Astrocyte of the spinal cord (primary cell): Measurements from ENCODE around the gene KIZ.

ENCODE experiments used
- DNase-seq: peaks from one replicate; pipeline ENCODE4 v3.0.0; 2011; ENCODE audit warnings: low read depth, low spot score
- H3K4me3 ChIP-seq: 2 replicates; pipeline ENCODE4 v1.5.1; 2011; ENCODE audit warnings: low read depth, mild to moderate bottlenecking, low read length, moderate library complexity
- in situ Hi-C: cut with HindIII; loops from 2 replicates; pipeline ENCODE4 v1.10.0; 2017; ENCODE audit warnings: low sequenced_read_pairs
- TF ChIP-seq, protein P1 (sequence below): IDR thresholded peaks from 2 replicates; pipeline ENCODE4 v1.5.1; 2012; ENCODE audit warnings: low read depth, mild to moderate bottlenecking, low read length, inconsistent platforms

The KIZ gene

DNA sequence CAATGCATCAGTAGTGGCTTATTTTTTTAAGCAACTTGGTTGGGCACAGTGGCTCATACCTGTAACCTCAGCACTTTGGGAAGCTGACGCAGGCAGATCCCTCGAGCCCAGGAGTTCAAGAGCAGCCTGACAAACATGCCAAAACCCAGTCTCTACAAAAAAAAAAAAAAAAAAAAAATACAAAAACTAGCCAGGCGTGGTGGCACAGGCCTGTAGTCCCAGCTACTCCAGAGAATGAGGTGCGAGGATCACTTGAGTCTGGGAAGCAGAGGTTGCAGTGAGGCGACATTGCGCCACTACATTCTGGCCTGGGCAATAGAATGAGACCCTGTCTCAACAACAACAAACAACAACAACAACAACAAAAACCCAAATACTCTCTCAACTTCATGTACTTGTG is 132.5 kb downstream of the KIZ start:
- in situ Hi-C loops = no loop called here
- DNase-seq = no peak
- H3K4me3 ChIP-seq = no peak overlapping the region
- TF ChIP-seq, protein P1, sequence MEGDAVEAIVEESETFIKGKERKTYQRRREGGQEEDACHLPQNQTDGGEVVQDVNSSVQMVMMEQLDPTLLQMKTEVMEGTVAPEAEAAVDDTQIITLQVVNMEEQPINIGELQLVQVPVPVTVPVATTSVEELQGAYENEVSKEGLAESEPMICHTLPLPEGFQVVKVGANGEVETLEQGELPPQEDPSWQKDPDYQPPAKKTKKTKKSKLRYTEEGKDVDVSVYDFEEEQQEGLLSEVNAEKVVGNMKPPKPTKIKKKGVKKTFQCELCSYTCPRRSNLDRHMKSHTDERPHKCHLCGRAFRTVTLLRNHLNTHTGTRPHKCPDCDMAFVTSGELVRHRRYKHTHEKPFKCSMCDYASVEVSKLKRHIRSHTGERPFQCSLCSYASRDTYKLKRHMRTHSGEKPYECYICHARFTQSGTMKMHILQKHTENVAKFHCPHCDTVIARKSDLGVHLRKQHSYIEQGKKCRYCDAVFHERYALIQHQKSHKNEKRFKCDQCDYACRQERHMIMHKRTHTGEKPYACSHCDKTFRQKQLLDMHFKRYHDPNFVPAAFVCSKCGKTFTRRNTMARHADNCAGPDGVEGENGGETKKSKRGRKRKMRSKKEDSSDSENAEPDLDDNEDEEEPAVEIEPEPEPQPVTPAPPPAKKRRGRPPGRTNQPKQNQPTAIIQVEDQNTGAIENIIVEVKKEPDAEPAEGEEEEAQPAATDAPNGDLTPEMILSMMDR = no peak

DNA sequence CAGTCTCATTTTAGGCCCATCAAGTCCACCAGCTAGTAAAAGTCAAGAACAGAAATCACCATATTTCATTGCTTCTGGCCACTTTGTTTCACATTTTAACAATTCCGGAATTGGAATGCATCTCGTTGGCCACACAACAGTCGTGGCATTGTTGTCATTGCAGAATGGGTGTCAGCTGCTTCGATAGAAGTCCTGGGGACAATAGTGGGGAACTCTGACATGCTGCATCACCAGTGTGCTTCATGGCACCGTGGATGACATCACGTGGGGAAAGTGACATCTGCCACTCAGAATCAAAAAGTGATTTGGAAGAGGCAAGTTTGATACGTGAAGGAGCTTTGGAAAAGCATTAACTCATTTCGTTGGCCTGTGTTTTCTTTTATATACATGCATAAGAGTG is 133.5 kb downstream of the KIZ start:
- H3K4me3 ChIP-seq = no peak overlapping the region
- in situ Hi-C loops = no loop called here
- TF ChIP-seq, protein P1 = no peak

DNA sequence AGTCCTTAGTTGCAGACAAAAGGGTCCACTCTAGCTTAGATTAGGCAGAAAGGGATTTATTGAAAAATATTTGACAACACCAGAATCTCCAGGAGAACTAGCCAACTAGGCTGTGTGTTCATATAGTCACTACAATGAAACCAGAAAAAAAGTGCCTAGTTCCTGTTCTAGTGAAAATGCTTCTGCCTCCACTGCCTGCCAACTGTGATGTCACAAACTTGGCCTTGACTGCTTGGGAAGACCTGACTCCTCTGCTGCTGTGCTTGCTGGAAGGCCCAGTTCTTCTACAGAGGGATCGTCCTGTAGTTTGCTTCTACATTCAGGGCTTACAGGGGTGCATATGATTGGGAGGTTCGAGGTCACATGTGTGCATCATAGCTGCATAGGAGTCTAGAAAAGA is 136.9 kb downstream of the KIZ start:
- no peak for DNase-seq
- in situ Hi-C loops = no loop called here
- H3K4me3 ChIP-seq = no peak overlapping the region
- TF ChIP-seq, protein P1 = no peak

More for the DNA sequence above, 133.5 kb downstream of the KIZ start:
- no peak for DNase-seq

GRCh38 chr20:21265261-21266190 is 139.6 kb downstream of the KIZ start:
- H3K4me3 ChIP-seq = no peak overlapping the region
- TF ChIP-seq, protein P1 = no peak
- DNase-seq = no peak
- in situ Hi-C loops = no loop called here

DNA sequence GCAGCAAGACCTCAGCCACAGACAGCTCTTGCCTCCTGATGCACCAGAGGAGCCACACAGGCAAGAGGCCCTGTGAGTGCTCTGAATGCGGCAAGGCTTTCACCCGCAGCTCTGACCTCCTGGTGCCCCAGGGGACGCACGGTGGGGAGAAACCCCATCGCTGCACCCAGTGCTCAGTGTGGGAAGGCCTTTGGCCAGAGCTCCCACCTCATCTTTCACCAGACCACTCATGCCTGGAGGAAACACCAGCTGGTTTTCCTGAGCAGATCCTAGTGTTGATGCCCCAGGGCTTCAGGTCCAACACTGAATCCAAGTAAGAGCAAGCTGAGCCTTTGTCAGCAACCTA is 140.3 kb downstream of the KIZ start:
- in situ Hi-C loops = no loop called here
- TF ChIP-seq, protein P1 = no peak
- no peak overlapping the region for H3K4me3 ChIP-seq
- no peak for DNase-seq

DNA sequence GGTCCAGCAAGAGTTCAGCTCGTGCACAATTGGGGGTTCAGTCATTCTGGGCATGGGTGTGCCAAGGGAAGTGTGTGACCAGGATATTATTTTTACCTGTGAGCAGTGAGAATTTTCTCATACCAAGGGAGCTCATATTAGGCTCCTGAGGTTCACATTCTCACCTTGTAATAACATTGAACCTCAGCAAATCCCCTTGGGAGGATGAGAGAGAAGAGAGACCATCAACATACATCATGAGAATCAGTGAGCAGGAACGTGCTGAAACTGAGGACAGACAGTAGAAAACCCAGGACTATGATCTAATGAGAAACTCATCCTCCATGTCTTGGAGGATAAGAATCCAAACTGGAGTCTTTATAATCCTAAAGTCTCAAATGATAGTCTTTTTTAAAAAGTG is 143.9 kb downstream of the KIZ start:
- TF ChIP-seq, protein P1 = no peak
- DNase-seq = no peak
- no peak overlapping the region for H3K4me3 ChIP-seq
- in situ Hi-C loops = no loop called here
